HG02852 (cell line): Measurements from ENCODE around the gene C1QL2.

Experiments used
- ATAC-seq: cut with Tn5 transposase; IDR thresholded peaks from one replicate; pipeline ENCODE4 v1.9.1; 2021; ENCODE audit warnings: mild to moderate bottlenecking, moderate library complexity; ENCODE audit not compliant: unreplicated experiment

The C1QL2 gene

DNA sequence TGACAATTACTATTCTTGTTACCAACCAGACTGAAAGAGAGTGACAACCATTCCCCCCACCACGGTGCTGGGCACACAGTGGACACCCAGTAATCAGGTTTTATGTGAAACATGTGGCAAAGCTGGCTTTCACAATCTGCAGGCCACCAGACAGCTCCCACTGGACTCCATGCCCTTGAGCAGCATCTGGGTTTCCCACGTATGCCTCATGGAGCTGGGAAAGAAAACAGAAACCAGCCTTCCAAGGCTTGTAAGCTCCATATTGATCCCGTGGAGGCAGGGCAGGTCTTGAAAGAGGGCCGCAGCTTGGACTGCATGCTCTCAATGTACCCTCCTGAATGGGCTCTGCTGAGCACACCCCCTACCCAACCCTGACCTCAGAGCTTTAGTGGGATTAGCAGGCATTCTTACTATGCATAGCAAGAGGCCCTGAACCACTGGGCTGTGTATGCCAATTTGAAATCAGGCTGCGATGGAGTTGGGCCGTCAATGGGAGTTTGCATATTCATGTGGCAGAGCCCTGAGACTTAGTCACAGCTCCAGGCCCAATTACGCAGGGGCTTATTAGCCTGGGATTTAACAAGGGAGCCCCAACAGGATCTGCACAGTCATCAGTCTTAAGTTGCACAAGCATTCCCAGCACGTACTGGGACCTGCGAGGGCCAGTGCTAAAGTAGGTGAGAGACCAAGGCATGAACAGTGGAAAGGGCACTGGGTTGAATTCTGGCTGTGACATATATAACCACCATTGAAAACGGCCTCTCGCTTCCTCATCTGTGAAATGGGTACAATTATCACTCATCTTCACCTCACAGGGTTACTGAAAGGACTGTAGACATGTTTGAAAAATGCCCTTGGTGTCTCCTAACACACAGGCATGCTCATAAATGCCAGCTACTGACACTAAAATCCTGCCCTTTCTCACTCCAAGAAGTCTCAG is 10.5 kb downstream of the C1QL2 start:
- no peak for ATAC-seq

DNA sequence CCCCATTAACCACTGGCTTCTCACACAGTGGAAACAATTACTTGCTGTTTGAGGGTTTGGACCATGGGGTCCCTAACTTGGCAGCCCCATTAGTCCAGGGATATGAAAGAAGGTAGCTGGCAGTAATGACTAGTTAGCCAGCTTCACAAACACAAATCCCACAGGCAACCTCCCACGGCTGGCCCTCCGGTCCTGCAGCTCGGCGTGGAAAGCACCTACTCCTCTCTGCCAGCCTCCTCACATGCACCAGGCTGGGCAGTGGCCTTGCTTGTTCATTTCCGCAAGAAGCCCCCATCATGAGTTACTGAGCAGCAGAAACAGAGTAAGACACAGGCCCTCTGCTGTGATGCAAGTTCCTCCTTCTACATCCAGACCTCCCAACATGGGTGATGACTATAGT is 13.7 kb downstream of the C1QL2 start:
- ATAC-seq: no peak

DNA sequence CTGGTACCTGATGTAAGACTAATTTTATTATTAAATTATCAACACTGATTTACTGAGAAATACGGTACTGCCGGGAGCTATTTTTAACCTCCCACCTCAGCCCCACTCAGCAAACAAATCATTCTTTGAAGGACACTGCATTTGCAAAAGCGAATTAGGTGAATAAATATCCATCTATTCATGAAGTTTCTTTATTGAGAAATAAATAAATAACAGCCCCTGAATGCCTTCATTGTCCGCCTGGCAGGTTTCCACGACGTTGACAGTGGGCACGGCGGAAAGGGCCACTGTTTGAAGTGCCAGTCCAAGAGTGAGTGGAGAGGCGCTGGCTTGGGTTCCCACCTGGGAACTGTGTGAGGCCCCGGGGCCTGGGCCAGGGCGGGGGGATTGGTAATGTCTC is 15.7 kb downstream of the C1QL2 start:
- no peak for ATAC-seq

DNA sequence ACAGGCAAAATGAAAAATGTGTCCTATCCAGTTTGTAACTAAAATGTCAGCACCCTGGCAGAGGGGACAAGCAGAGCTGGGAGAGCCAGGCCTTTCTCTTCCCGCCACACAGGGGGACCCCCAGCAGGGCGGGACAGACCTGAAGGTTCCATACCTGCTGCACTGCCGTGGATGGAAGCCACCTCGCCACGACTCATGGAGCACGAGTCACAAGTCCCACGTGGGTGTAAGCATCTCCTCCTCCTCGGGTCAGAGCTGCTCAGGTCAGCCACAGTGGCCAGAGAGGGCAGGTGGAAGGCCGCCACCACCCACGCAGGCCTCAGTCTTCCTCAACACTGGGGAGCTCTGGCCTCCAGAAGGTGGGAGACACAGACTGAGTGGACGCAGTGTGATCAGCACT is 21.0 kb downstream of the C1QL2 start:
- no peak for ATAC-seq

- ATAC-seq: no peak
Observed at GRCh38 chr2:119136872-119137271, 21.7 kb downstream of the C1QL2 start.

GRCh38 chr2:119136093-119136492 is 22.5 kb downstream of the C1QL2 start:
- no peak for ATAC-seq

GRCh38 chr2:119134775-119135174 is 23.8 kb downstream of the C1QL2 start:
- no peak for ATAC-seq

DNA sequence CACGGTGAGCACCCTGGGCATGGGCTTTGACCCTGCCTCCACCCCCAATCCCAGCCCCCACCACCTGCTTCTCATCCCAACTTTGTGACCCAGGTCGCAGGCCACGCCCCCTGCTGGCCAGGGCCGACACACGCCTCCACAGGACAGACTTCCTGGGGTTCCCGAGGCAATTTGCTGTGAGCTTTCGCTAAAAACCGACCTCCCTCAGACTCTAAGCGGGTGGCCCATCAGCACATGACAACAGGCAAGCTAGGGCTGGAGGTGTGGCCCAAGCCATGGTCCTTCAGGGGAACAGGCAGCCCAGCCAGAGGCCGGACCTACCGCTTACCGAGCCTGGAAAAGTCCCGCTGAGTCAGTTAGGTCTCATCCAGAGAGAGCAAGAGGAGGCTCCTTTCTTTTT is 31.9 kb downstream of the C1QL2 start:
- ATAC-seq: no peak

DNA sequence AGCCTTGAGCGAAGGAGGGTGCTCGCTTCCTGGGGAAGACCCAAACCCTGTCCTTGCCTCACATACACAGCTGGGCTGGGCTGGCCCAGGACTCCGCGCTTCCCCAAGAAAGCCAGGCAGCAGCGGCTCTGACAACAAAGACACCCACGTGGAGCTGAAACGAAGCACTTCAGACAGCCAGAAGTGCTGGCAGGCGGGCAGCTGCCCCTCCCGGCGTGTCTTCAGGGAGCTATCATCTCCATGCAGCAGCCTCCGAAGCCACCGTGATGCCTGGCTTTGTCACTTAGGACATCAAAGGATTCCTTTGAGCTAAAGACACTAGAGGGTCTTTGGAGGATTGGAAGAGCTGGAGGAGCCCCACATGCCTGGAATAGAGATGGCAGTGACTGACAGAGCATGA is 35.2 kb downstream of the C1QL2 start:
- ATAC-seq: no peak

- no peak for ATAC-seq
Observed at GRCh38 chr2:119122663-119123062, 35.9 kb downstream of the C1QL2 start.

GRCh38 chr2:119119999-119120756 is 38.4 kb downstream of the C1QL2 start:
- ATAC-seq: no peak

GRCh38 chr2:119119076-119119785 is 39.3 kb downstream of the C1QL2 start:
- ATAC-seq: no peak

DNA sequence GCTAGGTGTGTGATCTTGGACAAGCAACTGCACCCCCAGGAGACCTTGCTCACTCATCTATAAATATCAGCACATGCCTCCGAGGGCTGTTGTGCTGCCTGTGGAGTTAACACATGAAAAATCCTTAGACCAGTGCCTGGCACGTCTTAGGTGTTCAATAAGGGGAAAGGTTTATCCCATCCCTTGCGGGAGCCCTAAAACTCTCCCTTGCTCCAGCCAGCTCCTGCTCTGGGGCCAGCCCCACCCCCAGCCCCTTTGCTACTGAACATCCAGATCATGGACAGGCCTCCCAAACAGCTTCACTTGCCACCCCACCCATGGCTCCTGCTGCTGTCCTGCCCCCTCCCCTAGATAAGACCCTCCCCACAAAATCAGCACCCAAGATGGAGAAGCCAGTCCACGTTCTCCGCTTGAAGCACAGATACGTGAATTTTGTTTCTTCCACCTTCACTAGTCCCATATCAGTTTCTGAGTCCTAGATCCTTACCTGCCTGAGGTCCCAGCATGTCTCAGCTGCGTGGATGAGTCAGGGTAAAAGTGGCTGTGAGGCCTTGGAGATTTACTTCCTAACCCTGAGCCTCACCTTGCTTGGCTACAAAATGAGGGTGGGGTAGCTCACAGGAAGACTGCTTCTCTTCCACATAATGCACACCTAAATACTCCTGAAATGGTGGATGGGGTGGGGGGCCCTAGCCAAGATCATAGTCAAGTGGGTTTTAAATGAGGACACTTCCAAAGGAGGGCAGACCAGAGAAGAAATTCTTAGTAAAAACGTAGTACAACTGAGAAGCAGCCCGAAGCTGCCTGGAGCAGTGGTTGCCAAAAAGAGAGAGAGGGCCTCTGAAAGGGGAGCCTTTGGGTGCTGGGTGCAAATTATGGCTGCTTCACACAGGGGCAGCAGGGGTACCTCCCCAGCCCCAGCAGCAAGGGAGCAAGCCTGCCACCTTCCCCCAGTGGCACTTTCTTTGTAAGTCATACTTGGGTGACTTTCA is 40.4 kb downstream of the C1QL2 start:
- no peak for ATAC-seq

DNA sequence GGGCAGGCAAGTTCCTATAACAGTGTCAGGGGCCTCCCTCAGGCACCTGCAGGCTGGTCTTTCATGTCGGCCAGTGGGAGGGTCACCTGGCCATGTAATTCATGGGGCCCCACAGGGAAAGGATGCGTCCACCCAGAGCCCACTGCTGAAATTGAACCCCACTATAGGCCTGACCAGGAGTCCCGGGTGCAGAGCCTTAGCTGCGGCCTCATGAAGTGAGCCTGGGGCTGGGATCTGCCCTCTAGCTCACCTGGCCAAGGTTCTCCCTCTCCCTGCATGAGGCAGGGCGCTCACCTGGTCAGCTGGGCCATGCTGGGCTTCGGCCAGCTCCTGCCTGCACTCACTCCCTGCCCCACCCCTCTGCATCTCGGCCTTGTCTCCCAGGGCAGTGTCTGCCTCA is 41.1 kb downstream of the C1QL2 start:
- no peak for ATAC-seq

- ATAC-seq: no peak
Observed at GRCh38 chr2:119116411-119117295, 41.9 kb downstream of the C1QL2 start.

DNA sequence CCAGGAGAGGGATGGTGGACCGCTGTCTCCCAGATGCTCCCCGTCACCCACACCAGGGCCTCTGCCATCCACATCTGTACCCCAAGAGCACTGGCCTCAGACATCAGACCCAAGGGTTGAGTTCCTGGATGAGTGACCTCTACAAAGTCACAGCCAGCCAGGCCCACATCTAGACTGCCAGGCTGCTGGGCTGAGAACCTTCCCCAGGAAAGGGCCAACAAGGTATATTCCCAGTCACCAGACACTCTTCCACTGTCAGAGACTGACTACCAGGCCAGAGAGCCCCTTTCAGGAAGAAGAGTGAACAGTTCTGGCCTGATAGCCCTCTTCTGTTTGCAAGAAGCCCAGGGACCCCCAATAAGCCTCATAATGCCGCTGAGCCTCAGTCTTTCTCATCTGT is 44.3 kb downstream of the C1QL2 start:
- ATAC-seq: no peak

- no peak for ATAC-seq
Observed at GRCh38 chr2:119113489-119113770, 45.1 kb downstream of the C1QL2 start.

DNA sequence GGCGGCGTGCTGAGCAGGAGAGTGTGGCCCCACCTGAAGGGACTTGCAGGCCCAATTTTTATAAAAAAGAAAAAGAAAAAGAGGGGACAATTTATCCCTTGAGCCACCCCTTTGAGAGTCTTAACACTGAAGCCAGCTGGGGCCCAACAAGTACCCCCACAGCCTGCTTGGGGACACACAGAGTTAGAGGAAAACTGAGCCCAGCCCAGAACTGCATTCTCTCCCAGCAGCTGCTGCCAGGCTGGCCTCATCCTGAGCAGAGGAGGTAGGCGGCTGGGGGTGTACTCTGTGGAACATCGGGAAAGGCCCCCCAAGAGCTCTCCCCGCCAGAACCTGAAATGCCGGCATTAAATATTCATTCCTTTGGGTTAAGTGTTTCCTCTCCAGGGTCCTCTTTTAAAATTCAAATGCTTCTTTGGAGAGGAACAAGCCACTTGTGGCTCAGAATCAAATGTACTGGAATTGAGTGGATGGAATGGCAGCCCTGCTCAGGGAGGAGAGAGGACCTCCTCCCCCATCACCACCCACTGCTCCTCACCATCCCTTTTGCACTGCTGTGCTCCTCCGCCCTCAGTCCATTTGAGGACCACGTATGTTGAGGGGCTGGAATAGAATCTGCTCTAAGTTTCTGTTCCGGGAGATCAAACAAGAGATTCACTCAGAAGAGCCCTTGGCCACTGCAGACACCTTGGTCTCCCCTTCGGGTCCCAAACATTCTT is 45.6 kb downstream of the C1QL2 start:
- ATAC-seq: no peak

- no peak for ATAC-seq
Observed at GRCh38 chr2:119112230-119112629, 46.3 kb downstream of the C1QL2 start.
